ENCODE results near the gene EVA1C. TPM values are rescaled to one million over a fixed set of nuclear protein-coding genes. Genes with fewer than 3 reads are reported as not detected.
A peak's percentile ranks its signal among the peaks of the same experiment; 100 is the strongest.

Gene EVA1C
- polyA plus RNA-seq, 1 experiment: 9.6 TPM

DNA sequence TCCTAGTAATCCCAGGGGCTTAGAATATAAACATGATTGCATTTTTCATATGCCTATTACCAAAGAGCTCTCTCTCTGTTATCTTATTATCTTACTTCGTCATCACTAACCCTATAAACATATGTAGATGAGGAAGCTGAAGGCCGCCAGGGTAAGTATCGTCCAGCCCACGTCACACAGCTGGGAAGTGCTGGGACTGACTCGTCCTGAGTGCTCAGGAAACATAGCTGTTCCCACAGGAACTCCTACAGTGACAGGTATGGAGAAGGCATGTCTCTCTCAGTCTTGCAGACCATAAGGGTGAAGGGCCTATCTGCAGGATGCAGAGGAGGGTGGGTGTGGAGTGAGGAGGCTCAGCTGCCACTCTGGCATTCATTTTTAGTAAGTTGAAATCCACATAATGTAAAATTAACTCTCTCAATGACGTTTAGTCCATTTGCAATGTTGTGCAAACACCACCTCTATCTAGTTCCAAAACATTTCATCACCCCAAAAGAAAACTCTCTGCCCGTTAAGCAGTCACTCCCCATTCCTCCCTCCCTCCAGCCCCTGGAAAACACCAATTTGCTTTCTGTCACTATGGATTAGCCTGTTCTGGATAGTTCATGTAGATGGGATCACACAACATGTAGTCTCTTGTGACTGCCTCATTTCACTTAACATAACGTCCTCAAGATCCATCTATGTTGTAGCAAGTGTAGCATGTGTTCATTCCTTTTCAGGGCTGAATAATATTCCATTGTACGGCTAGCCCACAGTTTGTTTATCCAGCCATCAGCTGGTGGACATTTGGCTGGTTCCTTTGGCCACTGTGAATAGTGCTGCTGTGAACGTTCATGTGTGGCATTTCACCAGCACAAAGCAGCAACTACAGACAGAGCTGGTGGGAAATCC, 104.5 kb downstream of the EVA1C start:
- Histone ChIP-seq H3K27me3 (ENCODE audit: control insufficient read depth, insufficient read depth, low read length) (no peaks in the 10 kb centered on the region), H3K36me3 (ENCODE audit: control insufficient read depth, insufficient read depth, low read length) (no peaks in the 10 kb centered on the region), H3K4me3 (ENCODE audit: low read depth, low read length) (no peak overlapping the region)
- ChIA-PET POLR2A (no interaction called here), CTCF (interaction anchor here (1.1 to 1.4 kb wide), 2 partner anchors 11 to 42 kb away, joined by 3 to 4 read pairs; no protein-coding TSS in a partner anchor)
- peak; percentile 51 for DNase-seq (ENCODE audit: low read depth)
- TF ChIP-seq, protein P1, sequence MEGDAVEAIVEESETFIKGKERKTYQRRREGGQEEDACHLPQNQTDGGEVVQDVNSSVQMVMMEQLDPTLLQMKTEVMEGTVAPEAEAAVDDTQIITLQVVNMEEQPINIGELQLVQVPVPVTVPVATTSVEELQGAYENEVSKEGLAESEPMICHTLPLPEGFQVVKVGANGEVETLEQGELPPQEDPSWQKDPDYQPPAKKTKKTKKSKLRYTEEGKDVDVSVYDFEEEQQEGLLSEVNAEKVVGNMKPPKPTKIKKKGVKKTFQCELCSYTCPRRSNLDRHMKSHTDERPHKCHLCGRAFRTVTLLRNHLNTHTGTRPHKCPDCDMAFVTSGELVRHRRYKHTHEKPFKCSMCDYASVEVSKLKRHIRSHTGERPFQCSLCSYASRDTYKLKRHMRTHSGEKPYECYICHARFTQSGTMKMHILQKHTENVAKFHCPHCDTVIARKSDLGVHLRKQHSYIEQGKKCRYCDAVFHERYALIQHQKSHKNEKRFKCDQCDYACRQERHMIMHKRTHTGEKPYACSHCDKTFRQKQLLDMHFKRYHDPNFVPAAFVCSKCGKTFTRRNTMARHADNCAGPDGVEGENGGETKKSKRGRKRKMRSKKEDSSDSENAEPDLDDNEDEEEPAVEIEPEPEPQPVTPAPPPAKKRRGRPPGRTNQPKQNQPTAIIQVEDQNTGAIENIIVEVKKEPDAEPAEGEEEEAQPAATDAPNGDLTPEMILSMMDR (IDR thresholded peaks at IDR 0.05; ENCODE audit: insufficient read depth, low read depth, low read length): no peak

DNA sequence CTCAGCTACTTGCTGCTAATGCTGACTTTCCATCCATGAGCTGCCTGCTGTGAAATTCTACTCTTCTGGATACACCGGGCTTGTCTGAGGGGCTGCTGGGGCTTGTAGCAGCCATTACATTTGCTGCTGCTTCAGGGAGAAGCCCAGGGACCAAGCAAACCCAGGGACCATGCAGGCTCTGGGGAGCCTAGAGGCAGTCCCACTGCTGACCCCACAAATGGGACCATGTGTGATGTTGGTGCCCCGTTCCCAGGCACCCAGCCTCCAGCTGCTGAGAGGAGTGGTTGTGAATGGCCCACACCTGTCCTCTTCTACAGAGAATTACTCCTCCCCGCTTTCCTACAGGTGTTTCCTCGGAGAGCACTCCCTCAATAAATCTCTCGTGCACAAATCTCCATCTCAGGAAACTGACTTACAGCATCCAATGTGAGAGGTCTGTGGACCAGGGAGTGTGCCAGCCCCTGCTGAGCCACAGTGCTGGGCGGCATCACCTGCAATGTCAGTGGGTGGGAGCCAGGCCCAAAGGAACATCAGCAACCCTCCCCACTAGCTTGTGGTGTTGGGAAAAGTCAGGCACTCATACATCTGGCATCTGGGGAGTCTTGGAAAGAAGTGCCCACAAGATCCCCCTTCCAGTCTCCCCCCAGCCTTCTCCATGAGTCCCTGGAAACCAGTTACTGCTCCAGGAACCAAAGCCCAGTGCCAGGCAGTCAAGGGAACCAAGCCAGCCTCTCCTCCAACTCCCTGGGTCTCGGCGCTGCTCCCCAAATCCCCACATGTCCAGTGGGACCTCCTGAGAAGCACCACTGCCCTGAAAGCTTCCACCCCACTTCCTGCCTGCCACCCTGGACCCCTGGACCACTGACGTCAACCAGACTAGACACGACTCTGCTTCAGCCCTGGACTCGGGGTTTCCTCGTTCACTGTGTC, 107.7 kb downstream of the EVA1C start:
- ChIA-PET CTCF (interaction anchor here (1.2 to 1.4 kb wide), 2 partner anchors 81 to 117 kb away, joined by 4 to 5 read pairs; no protein-coding TSS in a partner anchor), POLR2A (no interaction called here)
- TF ChIP-seq, protein P1 (IDR thresholded peaks at IDR 0.05; ENCODE audit: insufficient read depth, low read depth, low read length): no peak
- Histone ChIP-seq H3K36me3 (ENCODE audit: control insufficient read depth, insufficient read depth, low read length) (no peaks in the 10 kb centered on the region), H3K4me3 (ENCODE audit: low read depth, low read length) (no peak overlapping the region), H3K27me3 (ENCODE audit: control insufficient read depth, insufficient read depth, low read length) (no peaks in the 10 kb centered on the region)
- no peak for DNase-seq (ENCODE audit: low read depth)

DNA sequence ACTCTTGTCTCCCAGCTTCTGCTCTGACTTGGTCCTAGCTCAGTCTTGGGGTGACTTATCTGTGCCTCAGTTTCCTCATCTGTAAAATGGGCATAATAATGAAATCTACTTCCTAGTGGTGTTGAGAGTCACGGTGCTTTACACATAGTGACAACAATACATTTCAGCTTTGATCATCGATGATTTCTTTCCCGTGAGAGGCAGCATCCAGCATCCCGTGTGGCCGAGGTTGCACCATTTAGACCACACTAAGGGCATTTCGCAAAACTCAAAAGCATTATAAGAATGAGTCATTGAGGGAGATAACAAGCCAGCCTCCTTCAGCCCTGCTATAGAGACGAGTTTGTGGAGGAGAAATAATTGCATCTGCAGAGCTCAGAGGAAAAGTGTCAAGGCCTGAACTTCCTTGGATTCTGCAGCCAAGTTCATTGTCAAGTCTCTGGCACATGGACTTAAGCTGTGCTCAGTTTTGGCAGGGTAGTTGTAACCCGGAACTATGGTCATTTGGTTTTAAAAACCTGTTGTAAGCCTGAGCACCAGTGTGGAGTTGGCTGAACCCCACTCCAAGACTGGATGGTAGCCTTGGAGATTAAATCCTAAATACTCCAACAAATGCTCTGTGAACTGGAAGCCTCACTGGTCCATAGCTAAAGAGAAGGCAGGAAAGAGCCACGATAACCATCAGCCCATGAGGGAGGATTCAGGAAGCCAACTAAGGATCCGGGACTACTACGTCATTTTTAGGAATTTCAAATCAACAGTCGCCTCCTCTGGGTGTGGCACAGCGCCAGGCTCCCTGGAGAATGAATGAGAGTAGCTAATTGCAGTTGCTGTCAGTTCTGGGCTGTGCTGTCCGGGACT, 108.6 kb downstream of the EVA1C start:
- CTCF ChIA-PET: interaction anchor here (1.2 to 1.4 kb wide), 2 partner anchors 80 to 118 kb away, joined by 4 to 5 read pairs; no protein-coding TSS in a partner anchor
- no peak overlapping the region for H3K4me3 ChIP-seq (ENCODE audit: low read depth, low read length)
- DNase-seq (ENCODE audit: low read depth): peak; percentile 45
- no peaks in the 10 kb centered on the region for H3K27me3 ChIP-seq (ENCODE audit: control insufficient read depth, insufficient read depth, low read length)
- POLR2A ChIA-PET: no interaction called here
- H3K36me3 ChIP-seq (ENCODE audit: control insufficient read depth, insufficient read depth, low read length): no peaks in the 10 kb centered on the region
- TF ChIP-seq, protein P1 (IDR thresholded peaks at IDR 0.05; ENCODE audit: insufficient read depth, low read depth, low read length): no peak

DNA sequence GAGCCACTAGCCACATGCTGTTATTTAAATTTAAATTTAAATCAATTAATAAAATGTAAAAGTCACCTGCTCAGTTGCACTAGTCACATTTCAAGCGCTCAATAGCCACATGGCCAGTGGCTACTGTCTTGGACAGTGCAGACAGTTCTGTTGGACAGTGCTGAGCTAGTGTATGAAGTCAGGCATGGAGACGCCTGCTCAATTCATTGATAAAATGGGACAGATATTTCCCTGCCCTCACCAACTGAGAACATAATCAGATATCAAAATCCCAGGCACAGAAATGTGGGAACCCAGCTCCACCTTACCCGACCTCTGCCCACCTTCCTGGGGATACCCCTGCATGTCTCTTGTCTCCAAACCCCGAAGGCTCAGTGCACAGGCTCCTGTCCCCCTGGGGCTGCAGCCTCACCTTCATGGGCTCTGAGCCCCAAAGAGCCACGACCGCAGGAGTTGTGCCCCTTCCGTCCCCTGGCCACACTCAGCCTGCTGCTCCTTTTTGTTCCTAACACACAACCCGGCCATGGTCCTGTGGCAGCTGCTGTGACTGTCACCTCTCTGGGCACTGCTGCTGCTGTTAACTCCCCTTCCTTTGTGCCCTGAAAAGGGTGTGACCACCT, 109.3 kb downstream of the EVA1C start:
- CTCF ChIA-PET: interaction anchor here (1.2 to 1.4 kb wide), 3 partner anchors 48 to 118 kb away, joined by 3 to 5 read pairs (median 4); no protein-coding TSS in a partner anchor
- Histone ChIP-seq H3K36me3 (ENCODE audit: control insufficient read depth, insufficient read depth, low read length) (no peaks in the 10 kb centered on the region), H3K27me3 (ENCODE audit: control insufficient read depth, insufficient read depth, low read length) (no peaks in the 10 kb centered on the region), H3K4me3 (ENCODE audit: low read depth, low read length) (no peak overlapping the region)
- POLR2A ChIA-PET: no interaction called here
- TF ChIP-seq, protein P1 (IDR thresholded peaks at IDR 0.05; ENCODE audit: insufficient read depth, low read depth, low read length): no peak
- DNase-seq (ENCODE audit: low read depth): no peak

Measured in BJ (cell line).